AG04450 (cell line): ENCODE measurements around the gene ZGPAT. TPM values are rescaled to one million over a fixed set of nuclear protein-coding genes. Genes with fewer than 3 reads are reported as not detected.

Experiments used
- CTCF ChIA-PET: fragments of 300-600, 350-600 bp; formaldehyde crosslinking; extraction: SDS; loops from one replicate; lab custom pipeline; 2022; ENCODE audit warnings: antibody characterized with exemption, inconsistent platforms; lab: Charles Lee
- POLR2A ChIA-PET: fragments of 350-600 bp; formaldehyde crosslinking; extraction: SDS; loops from one replicate; lab custom pipeline; 2021; ENCODE audit warnings: antibody characterized with exemption, inconsistent platforms; lab: Yijun Ruan, JAX
- DNase-seq: peaks from one replicate; pipeline ENCODE4 v3.0.0-alpha.2; 2011; ENCODE audit warnings: low read depth, low spot score
- H3K27ac ChIP-seq: one replicate; pipeline ENCODE4 v1.5.1; 2012; ENCODE audit warnings: low read depth, low read length, control low read depth
- H3K27me3 ChIP-seq: one replicate; pipeline ENCODE4 v1.6.0; 2012; ENCODE audit warnings: low read length; ENCODE audit not compliant: control insufficient read depth, insufficient read depth
- H3K4me3 ChIP-seq: 2 replicates; pipeline ENCODE4 v1.5.1; 2011; ENCODE audit warnings: mild to moderate bottlenecking, low read depth, low read length, control low read depth
- H3K9me3 ChIP-seq: 2 replicates; pipeline ENCODE4 v1.5.1; 2012; ENCODE audit warnings: low read length; ENCODE audit not compliant: control insufficient read depth, insufficient read depth
- polyA plus RNA-seq: library from polyadenylated mRNA; depleted of rRNA; stranded (reverse); fragments of >200 nt; gene quantifications from 2 replicates; pipeline ENCODE4 v1.2.3, GENCODE V29; 2011
- TF ChIP-seq, protein P1 (sequence below): IDR thresholded peaks from 2 replicates; pipeline ENCODE4 v1.5.1; 2011; ENCODE audit warnings: low read depth, low read length, control low read depth, inconsistent platforms

The ZGPAT gene
- polyA plus RNA-seq, 1 experiment: 8.7 TPM

DNA sequence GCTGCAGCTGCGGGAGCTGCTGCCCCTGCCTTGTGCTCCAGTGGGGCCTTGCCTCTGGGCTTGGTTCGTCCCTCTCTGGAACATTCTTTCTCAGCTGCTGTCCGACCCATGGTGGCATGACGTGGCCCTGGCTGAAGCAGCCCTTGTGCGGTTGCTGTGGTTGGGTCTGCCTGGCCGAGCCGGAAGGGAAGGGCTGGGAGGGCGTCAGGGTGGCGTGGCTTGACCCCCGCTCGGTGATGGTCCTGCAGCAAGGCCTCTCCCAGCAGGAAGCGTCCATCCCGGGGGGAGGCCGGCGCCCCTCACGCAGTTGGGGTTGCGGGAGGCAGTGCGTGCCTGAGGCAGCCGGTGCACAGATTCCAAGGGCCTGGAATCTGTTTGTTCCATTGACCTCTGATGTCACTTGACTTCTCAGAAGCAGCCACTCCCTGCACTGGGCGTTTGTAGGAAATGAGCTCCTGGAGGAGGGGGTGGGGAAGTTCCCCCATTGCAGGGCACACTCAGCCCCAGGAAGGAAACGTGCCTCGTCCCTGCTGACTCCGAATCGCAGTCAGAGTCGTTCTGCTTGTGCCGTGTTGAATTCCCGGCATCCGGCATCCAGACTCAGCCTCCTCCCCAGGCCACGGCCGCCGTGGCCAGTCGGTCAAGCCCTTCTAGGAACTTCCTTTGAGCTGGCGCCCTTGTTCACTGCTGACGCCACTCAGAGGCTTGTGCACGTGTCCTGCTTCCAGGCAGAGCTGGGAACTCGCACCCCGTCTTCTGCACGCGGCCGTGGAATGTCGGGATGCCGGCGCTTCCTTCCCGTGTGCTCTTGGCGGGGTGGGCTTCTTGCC lies 21.1 kb upstream of the ZGPAT start:
- Histone ChIP-seq H3K9me3 (peaks cover 8% of the 10 kb centered on the region), H3K27ac (peak overlapping the region; percentile 82), H3K4me3 (no peak overlapping the region), H3K27me3 (no peaks in the 10 kb centered on the region)
- POLR2A ChIA-PET: interaction anchor here (0.5 to 1.3 kb wide), 6 partner anchors 9 to 183 kb away, joined by 3 to 8 read pairs (median 4); partner anchors contain the start of genes STMN3, TNFRSF6B and TPD52L2
- CTCF ChIA-PET: interaction anchor here (0.6 to 0.7 kb wide), 3 partner anchors 32 to 571 kb away, joined by 3 to 5 read pairs (median 3); no protein-coding TSS in a partner anchor
- peak; percentile 8 for DNase-seq
- TF ChIP-seq, protein P1, sequence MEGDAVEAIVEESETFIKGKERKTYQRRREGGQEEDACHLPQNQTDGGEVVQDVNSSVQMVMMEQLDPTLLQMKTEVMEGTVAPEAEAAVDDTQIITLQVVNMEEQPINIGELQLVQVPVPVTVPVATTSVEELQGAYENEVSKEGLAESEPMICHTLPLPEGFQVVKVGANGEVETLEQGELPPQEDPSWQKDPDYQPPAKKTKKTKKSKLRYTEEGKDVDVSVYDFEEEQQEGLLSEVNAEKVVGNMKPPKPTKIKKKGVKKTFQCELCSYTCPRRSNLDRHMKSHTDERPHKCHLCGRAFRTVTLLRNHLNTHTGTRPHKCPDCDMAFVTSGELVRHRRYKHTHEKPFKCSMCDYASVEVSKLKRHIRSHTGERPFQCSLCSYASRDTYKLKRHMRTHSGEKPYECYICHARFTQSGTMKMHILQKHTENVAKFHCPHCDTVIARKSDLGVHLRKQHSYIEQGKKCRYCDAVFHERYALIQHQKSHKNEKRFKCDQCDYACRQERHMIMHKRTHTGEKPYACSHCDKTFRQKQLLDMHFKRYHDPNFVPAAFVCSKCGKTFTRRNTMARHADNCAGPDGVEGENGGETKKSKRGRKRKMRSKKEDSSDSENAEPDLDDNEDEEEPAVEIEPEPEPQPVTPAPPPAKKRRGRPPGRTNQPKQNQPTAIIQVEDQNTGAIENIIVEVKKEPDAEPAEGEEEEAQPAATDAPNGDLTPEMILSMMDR: no peak

DNA sequence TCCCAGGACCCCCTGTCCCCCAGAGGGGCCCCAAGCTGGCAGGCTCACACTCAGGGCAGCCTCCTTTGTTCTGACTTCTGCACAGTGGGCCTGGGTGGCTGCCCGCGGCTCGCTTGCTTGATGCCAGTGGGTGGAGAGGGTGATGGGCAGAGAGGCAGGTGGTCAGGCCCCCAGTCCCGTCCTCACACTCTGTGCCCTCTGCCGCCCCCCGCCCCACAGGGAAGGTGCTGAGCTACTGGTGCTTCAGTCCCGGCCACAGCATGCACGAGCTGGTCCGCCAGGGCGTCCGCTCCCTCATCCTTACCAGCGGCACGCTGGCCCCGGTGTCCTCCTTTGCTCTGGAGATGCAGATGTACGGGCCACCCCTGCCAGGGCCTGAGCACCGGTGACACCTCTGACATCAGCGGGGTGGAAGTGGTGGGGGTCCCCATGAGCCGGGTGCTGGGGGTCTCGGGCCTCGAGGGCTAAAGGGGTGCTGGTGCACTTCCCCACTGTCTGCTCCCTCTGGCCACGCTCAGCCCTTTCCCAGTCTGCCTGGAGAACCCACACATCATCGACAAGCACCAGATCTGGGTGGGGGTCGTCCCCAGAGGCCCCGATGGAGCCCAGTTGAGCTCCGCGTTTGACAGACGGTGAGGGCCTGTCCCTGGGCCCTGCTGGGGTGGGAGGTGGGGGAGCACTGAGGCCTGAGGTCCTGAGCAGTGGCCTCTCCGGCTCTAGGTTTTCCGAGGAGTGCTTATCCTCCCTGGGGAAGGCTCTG lies 20.2 kb upstream of the ZGPAT start:
- TF ChIP-seq, protein P1: no peak
- Histone ChIP-seq H3K9me3 (peaks cover 3% of the 10 kb centered on the region; the same call in 1 of the 2 replicates), H3K27ac (peak overlapping the region; percentile 82), H3K27me3 (no peaks in the 10 kb centered on the region), H3K4me3 (no peak overlapping the region)
- ChIA-PET CTCF (interaction anchor here (0.6 to 0.7 kb wide), 3 partner anchors 31 to 570 kb away, joined by 3 to 5 read pairs (median 3); no protein-coding TSS in a partner anchor), POLR2A (interaction anchor here (0.5 to 1.3 kb wide), 5 partner anchors 8 to 182 kb away, joined by 3 to 8 read pairs (median 4); partner anchors contain the start of genes STMN3, TNFRSF6B and TPD52L2)
- no peak for DNase-seq

DNA sequence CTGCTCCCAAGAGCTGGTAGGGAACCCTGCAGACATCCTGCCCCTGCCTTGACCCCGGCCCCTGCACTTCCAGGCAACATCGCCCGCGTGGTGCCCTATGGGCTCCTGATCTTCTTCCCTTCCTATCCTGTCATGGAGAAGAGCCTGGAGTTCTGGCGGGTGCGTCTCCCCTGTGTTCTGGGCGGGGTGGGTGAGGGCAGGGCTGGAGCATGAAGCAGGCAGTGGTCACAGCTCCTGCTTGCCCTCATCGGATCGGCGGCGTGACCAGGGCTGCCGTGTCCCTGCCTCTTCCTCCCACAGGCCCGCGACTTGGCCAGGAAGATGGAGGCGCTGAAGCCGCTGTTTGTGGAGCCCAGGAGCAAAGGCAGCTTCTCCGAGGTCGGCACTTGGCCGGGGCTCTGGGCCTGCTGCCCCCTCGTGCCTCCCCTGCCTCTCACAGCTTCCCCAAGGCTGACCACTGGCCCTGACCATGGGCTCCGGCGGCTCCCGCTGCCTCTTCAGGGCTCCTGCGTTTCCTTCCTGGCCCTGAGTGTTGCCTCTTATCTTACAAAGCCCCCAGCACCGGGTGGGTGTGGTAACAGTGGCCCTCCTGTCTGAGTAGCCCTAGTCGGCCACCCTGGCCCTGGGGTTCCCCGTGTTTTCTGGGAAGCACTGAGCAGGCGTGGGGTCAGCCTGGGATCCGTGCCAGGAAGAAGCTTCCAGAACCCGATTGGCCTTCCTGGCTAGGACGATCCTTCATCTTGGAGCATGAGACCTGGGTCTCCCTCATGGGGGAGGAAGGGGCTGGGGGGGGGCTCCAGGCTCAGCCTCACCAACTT lies 19.4 kb upstream of the ZGPAT start:
- H3K27me3 ChIP-seq: no peaks in the 10 kb centered on the region
- no peak overlapping the region for H3K27ac ChIP-seq
- H3K9me3 ChIP-seq: peaks cover 2% of the 10 kb centered on the region; the same call in 1 of the 2 replicates
- ChIA-PET POLR2A (interaction anchor here (1.2 kb wide), 1 partner anchor 10 kb away, joined by 3 read pairs; no protein-coding TSS in a partner anchor), CTCF (no interaction called here)
- H3K4me3 ChIP-seq: no peak overlapping the region
- TF ChIP-seq, protein P1: no peak
- DNase-seq: no peak

DNA sequence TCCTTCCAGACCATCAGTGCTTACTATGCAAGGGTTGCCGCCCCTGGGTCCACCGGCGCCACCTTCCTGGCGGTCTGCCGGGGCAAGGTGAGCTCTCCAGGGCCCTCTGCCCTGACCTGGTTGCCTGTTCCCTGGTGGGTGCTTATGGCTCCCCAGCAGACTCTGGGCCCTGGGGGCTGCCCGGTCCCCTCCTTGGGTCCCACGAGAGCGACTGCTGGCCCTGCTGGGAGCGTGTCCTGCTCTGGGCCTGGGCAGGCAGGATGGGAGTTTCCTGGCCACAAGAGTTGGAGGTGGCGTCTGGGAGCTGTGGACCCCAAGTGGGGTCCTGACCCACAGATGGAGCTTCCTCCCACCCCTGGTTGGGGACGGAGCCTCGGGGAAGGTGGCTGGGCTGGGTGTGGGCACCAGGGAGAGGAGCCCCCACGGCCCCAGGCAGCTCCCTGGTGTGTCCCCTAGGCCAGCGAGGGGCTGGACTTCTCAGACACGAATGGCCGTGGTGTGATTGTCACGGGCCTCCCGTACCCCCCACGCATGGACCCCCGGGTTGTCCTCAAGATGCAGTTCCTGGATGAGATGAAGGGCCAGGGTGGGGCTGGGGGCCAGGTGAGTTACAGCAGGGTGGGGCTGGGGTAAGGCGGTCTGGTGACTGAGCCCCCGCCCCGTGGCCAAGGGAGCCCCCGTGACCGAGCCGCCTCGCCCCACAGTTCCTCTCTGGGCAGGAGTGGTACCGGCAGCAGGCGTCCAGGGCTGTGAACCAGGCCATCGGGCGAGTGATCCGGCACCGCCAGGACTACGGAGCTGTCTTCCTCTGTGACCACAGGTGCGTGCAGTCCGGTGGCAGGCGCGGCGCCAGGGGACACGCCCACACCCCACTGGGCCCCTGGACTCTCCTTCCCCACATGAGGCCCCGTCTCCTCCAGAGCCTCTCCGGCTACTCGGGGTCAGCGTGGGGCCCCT lies 18.5 kb upstream of the ZGPAT start:
- TF ChIP-seq, protein P1: no peak
- POLR2A ChIA-PET: interaction anchor here (1.2 kb wide), 1 partner anchor 11 kb away, joined by 3 read pairs; no protein-coding TSS in a partner anchor
- H3K9me3 ChIP-seq: no peaks in the 10 kb centered on the region; the same call in 1 of the 2 replicates
- no peak overlapping the region for H3K27ac ChIP-seq
- CTCF ChIA-PET: no interaction called here
- no peak overlapping the region for H3K4me3 ChIP-seq
- no peaks in the 10 kb centered on the region for H3K27me3 ChIP-seq
- no peak for DNase-seq
